OCI-LY7 (cell line): ENCODE measurements around the gene GATA1. TPM values are rescaled to one million over a fixed set of nuclear protein-coding genes. Genes with fewer than 3 reads are reported as not detected.

ENCODE experiments used
- BruUV-seq: library from RNA; stranded (reverse); fragments of 400-500 nt; replicated peaks from 2 replicates; lab custom pipeline; 2021; lab: Mats Ljungman, UMichigan
- CTCF ChIA-PET: fragments of 300-600 bp; sonication (Branson Sonifier 250); formaldehyde crosslinking; loops from one replicate; lab custom pipeline; 2022; ENCODE audit warnings: antibody characterized with exemption; ENCODE audit not compliant: unreplicated experiment; lab: Charles Lee
- POLR2A ChIA-PET: fragments of 300-600 bp; sonication (Branson Sonifier 250); formaldehyde crosslinking; loops from one replicate; lab custom pipeline; 2022; ENCODE audit warnings: antibody characterized with exemption; lab: Charles Lee
- DNase-seq: peaks from one replicate; pipeline ENCODE4 v3.0.0-alpha.2; 2015; ENCODE audit warnings: low spot score
- H2AFZ ChIP-seq: fragments of 200-600 bp; sonication (generic), shearing (Covaris generic); 2 replicates; pipeline ENCODE4 v1.6.1; 2014; ENCODE audit warnings: mild to moderate bottlenecking, antibody characterized with exemption, low read length, moderate library complexity
- H3K27ac ChIP-seq: fragments of 200-600 bp; sonication (generic); 2 replicates; pipeline ENCODE4 v1.5.1; 2014; ENCODE audit warnings: mixed run types, low read depth, mild to moderate bottlenecking, moderate library complexity, low read length, inconsistent platforms; ENCODE audit not compliant: poor library complexity, severe bottlenecking
- H3K36me3 ChIP-seq: fragments of 200-600 bp; sonication (generic); 2 replicates; pipeline ENCODE4 v1.6.1; 2014; ENCODE audit warnings: mild to moderate bottlenecking, antibody characterized with exemption, low read length, moderate library complexity, mixed read lengths; ENCODE audit not compliant: insufficient read depth
- H3K4me1 ChIP-seq: fragments of 200-600 bp; sonication (generic); 2 replicates; pipeline ENCODE4 v1.5.1; 2014; ENCODE audit warnings: mild to moderate bottlenecking, low read length; ENCODE audit not compliant: insufficient read depth, poor library complexity, severe bottlenecking
- H3K4me2 ChIP-seq: fragments of 200-600 bp; sonication (generic); 2 replicates; pipeline ENCODE4 v1.6.1; 2014; ENCODE audit warnings: mild to moderate bottlenecking, low read length
- H3K4me3 ChIP-seq: fragments of 200-600 bp; sonication (generic); 2 replicates; pipeline ENCODE4 v1.5.1; 2014; ENCODE audit warnings: mild to moderate bottlenecking, low read depth, low read length; ENCODE audit not compliant: poor library complexity, severe bottlenecking
- H3K79me2 ChIP-seq: fragments of 200-600 bp; sonication (generic); 2 replicates; pipeline ENCODE4 v1.6.1; 2016; ENCODE audit warnings: low read depth, mild to moderate bottlenecking, low read length, moderate library complexity, mixed read lengths; ENCODE audit not compliant: insufficient read depth
- H3K9me2 ChIP-seq: fragments of 200-600 bp; sonication (generic); 2 replicates; pipeline ENCODE4 v1.6.1; 2016; ENCODE audit warnings: mild to moderate bottlenecking, low read length, mixed read lengths; ENCODE audit not compliant: insufficient read depth
- H3K9me3 ChIP-seq: fragments of 200-600 bp; sonication (generic); 2 replicates; pipeline ENCODE4 v1.6.1; 2014; ENCODE audit warnings: mild to moderate bottlenecking, mixed run types, low read length, mixed read lengths
- H4K20me1 ChIP-seq: fragments of 200-600 bp; sonication (generic); 2 replicates; pipeline ENCODE4 v1.6.1; 2014; ENCODE audit warnings: mild to moderate bottlenecking, antibody characterized with exemption, low read length, moderate library complexity, mixed read lengths; ENCODE audit not compliant: insufficient read depth
- EZH2phosphoT487 ChIP-seq: fragments of 200-600 bp; sonication (generic); IDR thresholded peaks from 2 replicates; pipeline ENCODE4 v1.6.1; 2018; ENCODE audit warnings: low read depth, borderline replicate concordance, mild to moderate bottlenecking, mixed run types, antibody characterized with exemption, low read length, moderate library complexity, mixed read lengths
- intact Hi-C: fragments of 100-400 bp; cut with micrococcal nuclease; formaldehyde crosslinking; loops from one replicate; pipeline ENCODE4 v1.10.0; 2022; ENCODE audit not compliant: unreplicated experiment
- total RNA-seq, 2 experiments: library from RNA; depleted of rRNA in 1 of 2; stranded (reverse); fragments of >200 nt in 1 of 2; shearing (Covaris generic) in 1 of 2; gene quantifications; 2 replicates each; pipeline ENCODE4 v1.2.3, GENCODE V29; 2014 to 2022
- TF ChIP-seq, protein P1 (sequence below): fragments of 200-600 bp; sonication (generic); conservative IDR thresholded peaks from 2 replicates; pipeline ENCODE4 v1.5.1; 2014; ENCODE audit warnings: mild to moderate bottlenecking, antibody characterized with exemption, low read length, moderate library complexity, mixed read lengths

The GATA1 gene
- total RNA-seq, 2 experiments from 2014 or later: not detected

DNA sequence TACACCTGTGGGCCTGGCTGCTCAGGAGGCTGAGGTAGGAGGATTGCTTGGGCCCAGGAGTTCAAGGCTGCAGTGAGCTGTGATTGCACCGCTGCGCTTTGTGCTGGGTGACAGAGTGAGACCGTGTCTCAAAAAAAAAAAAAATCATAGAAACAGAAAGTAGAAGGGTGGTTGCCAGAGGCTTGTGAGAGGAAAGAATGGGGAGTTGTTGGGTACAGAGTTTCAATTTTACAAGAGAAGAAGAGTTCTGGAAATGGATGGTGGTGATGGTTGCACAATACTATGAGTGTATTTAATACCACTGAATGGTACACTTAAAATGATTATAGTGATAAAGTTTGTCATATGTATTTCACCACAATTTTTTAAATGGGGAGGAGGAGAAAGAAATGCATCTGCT is 35.0 kb upstream of the GATA1 start:
- Histone ChIP-seq H3K27ac (no peak overlapping the region), H3K9me2 (no peaks in the 10 kb centered on the region), H3K4me2 (no peak overlapping the region), H3K4me1 (no peaks in the 10 kb centered on the region), H3K79me2 (no peaks in the 10 kb centered on the region), H3K4me3 (no peak overlapping the region), H2AFZ (no peak overlapping the region), H3K36me3 (no peaks in the 10 kb centered on the region), H4K20me1 (no peaks in the 10 kb centered on the region), H3K9me3 (no peaks in the 10 kb centered on the region)
- TF ChIP-seq, protein P1, sequence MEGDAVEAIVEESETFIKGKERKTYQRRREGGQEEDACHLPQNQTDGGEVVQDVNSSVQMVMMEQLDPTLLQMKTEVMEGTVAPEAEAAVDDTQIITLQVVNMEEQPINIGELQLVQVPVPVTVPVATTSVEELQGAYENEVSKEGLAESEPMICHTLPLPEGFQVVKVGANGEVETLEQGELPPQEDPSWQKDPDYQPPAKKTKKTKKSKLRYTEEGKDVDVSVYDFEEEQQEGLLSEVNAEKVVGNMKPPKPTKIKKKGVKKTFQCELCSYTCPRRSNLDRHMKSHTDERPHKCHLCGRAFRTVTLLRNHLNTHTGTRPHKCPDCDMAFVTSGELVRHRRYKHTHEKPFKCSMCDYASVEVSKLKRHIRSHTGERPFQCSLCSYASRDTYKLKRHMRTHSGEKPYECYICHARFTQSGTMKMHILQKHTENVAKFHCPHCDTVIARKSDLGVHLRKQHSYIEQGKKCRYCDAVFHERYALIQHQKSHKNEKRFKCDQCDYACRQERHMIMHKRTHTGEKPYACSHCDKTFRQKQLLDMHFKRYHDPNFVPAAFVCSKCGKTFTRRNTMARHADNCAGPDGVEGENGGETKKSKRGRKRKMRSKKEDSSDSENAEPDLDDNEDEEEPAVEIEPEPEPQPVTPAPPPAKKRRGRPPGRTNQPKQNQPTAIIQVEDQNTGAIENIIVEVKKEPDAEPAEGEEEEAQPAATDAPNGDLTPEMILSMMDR: no peak
- TF ChIP-seq EZH2phosphoT487: no peak
- ChIA-PET CTCF (no interaction called here), POLR2A (no interaction called here)
- no TSS peak for BruUV-seq
- no peak for DNase-seq
- intact Hi-C loops: no loop called here

DNA sequence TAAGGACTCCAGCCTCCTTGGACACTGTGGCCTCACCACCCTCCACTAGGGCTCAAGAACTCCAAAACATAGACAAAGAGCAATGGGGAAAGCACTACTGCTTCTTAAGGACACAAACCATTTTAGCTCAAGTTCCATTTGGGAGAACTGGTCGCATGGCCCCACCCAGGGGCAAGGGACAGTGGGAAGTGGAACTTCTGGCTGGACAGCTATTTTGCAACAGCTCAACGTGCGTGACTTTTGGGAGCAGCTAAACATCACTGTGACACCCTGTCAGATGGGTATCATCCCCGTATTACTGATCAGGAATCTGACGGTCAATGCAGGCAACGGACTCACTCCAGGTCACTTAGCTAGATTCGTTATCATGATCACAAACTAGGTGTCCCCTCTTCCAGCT is 33.9 kb upstream of the GATA1 start:
- CTCF ChIA-PET: no interaction called here
- H2AFZ ChIP-seq: no peak overlapping the region
- intact Hi-C loops: no loop called here
- H3K27ac ChIP-seq: no peak overlapping the region
- no peaks in the 10 kb centered on the region for H4K20me1 ChIP-seq
- no peak for DNase-seq
- H3K4me3 ChIP-seq: no peak overlapping the region
- TF ChIP-seq, protein P1: no peak
- no peak for TF ChIP-seq EZH2phosphoT487
- H3K36me3 ChIP-seq: no peaks in the 10 kb centered on the region
- H3K9me3 ChIP-seq: no peaks in the 10 kb centered on the region
- no peak overlapping the region for H3K4me2 ChIP-seq
- no peaks in the 10 kb centered on the region for H3K9me2 ChIP-seq
- H3K4me1 ChIP-seq: no peaks in the 10 kb centered on the region
- H3K79me2 ChIP-seq: no peaks in the 10 kb centered on the region
- POLR2A ChIA-PET: no interaction called here
- BruUV-seq: no TSS peak

DNA sequence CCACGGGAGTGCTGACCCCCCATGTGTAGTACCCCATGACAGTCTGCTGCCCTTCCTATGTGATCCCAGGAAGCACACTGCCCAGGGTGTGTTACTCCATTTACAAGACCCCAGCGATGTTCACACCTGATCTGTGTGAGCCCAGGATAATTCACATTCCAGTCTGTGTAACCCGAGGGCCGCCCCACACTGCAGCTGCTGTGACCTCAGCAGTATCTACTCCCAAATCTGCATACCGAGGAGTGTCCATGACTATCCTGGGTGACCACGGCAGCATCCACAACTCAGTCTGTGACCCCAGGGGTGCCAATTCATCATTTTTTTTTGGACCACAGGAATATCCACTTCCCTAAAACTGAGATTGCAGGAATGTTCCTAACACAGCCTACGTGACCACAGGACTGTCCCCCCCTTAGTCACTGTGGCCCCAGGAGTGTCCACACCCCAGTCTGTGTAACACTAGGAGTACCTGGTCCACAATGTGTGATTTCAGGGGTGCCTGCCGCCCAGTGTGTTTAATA is 32.6 kb upstream of the GATA1 start:
- H3K36me3 ChIP-seq: no peaks in the 10 kb centered on the region
- no peak overlapping the region for H2AFZ ChIP-seq
- H3K4me1 ChIP-seq: no peaks in the 10 kb centered on the region
- intact Hi-C loops: no loop called here
- no peaks in the 10 kb centered on the region for H3K9me2 ChIP-seq
- ChIA-PET POLR2A (no interaction called here), CTCF (no interaction called here)
- DNase-seq: no peak
- no peaks in the 10 kb centered on the region for H3K79me2 ChIP-seq
- no peaks in the 10 kb centered on the region for H3K9me3 ChIP-seq
- no TSS peak for BruUV-seq
- no peak overlapping the region for H3K27ac ChIP-seq
- H3K4me2 ChIP-seq: no peak overlapping the region
- TF ChIP-seq EZH2phosphoT487: no peak
- TF ChIP-seq, protein P1: no peak
- no peak overlapping the region for H3K4me3 ChIP-seq
- H4K20me1 ChIP-seq: no peaks in the 10 kb centered on the region
